HepG2 (cell line): ENCODE data around the gene TFPI.

ENCODE experiments used
- ARNT ChIP-seq: fragments of 450-650 bp; IDR thresholded peaks from 2 replicates; pipeline ENCODE4 v1.6.1; 2017
- ATF3 ChIP-seq: sonication (generic); formaldehyde crosslinking; IDR thresholded peaks from 2 replicates; pipeline ENCODE4 v1.4.0; 2020; ENCODE audit warnings: missing genetic modification reagents
- CTCF ChIP-seq: sonication (generic); formaldehyde crosslinking; IDR thresholded peaks from 2 replicates; pipeline ENCODE4 v1.5.0; 2020; ENCODE audit warnings: mild to moderate bottlenecking, missing genetic modification reagents, moderate library complexity
- FOXK2 ChIP-seq: fragments of 450-650 bp; IDR thresholded peaks from 2 replicates; pipeline ENCODE4 v1.6.1; 2016
- HNRNPH1 ChIP-seq: fragments of 200-400 bp; formaldehyde crosslinking; optimal IDR thresholded peaks from 2 replicates; pipeline ENCODE3; 2017; ENCODE audit warnings: mild to moderate bottlenecking, low read depth, low read length
- JUNB ChIP-seq: sonication (generic); formaldehyde crosslinking; IDR thresholded peaks from 2 replicates; pipeline ENCODE4 v1.8.0; 2022; ENCODE audit warnings: missing genetic modification reagents, mild to moderate bottlenecking, borderline replicate concordance
- MAX ChIP-seq: IDR thresholded peaks from 2 replicates; pipeline ENCODE4 v1.6.1; 2012; ENCODE audit warnings: inconsistent platforms
- RBM39 ChIP-seq: fragments of 200-400 bp; formaldehyde crosslinking; IDR thresholded peaks from one replicate; pipeline ENCODE4 v1.6.1; 2018; ENCODE audit warnings: antibody characterized with exemption, mild to moderate bottlenecking, low read depth, low read length; ENCODE audit not compliant: poor library complexity, severe bottlenecking
- ZNF18 ChIP-seq: sonication (generic); formaldehyde crosslinking; IDR thresholded peaks from 2 replicates; pipeline ENCODE4 v1.8.0; 2022; ENCODE audit warnings: mild to moderate bottlenecking, missing genetic modification reagents; ENCODE audit not compliant: insufficient replicate concordance
- ZNF576 ChIP-seq: sonication (generic); formaldehyde crosslinking; IDR thresholded peaks from 2 replicates; pipeline ENCODE4 v1.4.0; 2020; ENCODE audit warnings: mild to moderate bottlenecking, missing genetic modification reagents
- ZNF703 ChIP-seq: sonication (generic); formaldehyde crosslinking; IDR thresholded peaks from 2 replicates; pipeline ENCODE4 v1.5.1; 2020; ENCODE audit warnings: missing genetic modification reagents, mild to moderate bottlenecking, moderate library complexity, borderline replicate concordance

GRCh38 chr2:187566712-187567111 lies 12.5 kb upstream of the TFPI start:
- TF ChIP-seq FOXK2 (no peak), ARNT (no peak), CTCF (no peak), RBM39 (no peak), ZNF703 (CRISPR knock-in tag) (no peak), ZNF576 (CRISPR knock-in tag) (no peak), ZNF18 (no peak), HNRNPH1 (no peak), ATF3 (CRISPR knock-in tag) (no peak), MAX (no peak), JUNB (CRISPR knock-in tag) (no peak)
